GM12878 (cell line): ENCODE data around the gene GSPT1. TPM values are rescaled to one million over a fixed set of nuclear protein-coding genes. Genes with fewer than 3 reads are reported as not detected.

Experiments used
- ATAC-seq: fragments of 200-7000 bp; cut with Tn5 transposase; 3 replicates; pipeline ENCODE4 v1.9.1; 2020; ENCODE audit warnings: mild to moderate bottlenecking, moderate library complexity
- BruUV-seq: library from RNA; stranded (reverse); fragments of 400-500 nt; replicated peaks from 2 replicates; lab custom pipeline; 2021; lab: Mats Ljungman, UMichigan
- CTCF ChIA-PET: fragments of 300-600 bp; sonication (Branson Sonifier 250); formaldehyde crosslinking; extraction: SDS; loops from one replicate; lab custom pipeline; 2021; ENCODE audit warnings: inconsistent platforms; lab: Yijun Ruan, JAX
- POLR2A ChIA-PET: fragments of 350-600 bp; formaldehyde crosslinking; extraction: SDS; loops from one replicate; lab custom pipeline; 2021; ENCODE audit warnings: inconsistent platforms; lab: Charles Lee
- RAD21 ChIA-PET: fragments of 300-600 bp; sonication (Branson Sonifier 250); formaldehyde crosslinking; loops from one replicate; lab custom pipeline; 2023; ENCODE audit warnings: antibody characterized with exemption; ENCODE audit not compliant: unreplicated experiment; lab: Charles Lee
- SMC1A ChIA-PET: fragments of 300-600 bp; sonication (Branson Sonifier 250); formaldehyde crosslinking; loops from one replicate; lab custom pipeline; 2023; ENCODE audit not compliant: unreplicated experiment, uncharacterized antibody; lab: Charles Lee
- DNase-seq: peaks from one replicate; pipeline ENCODE4 v3.0.0-alpha.2; 2011; ENCODE audit warnings: low read depth, low spot score
- FAIRE-seq: peaks from 3 replicates; lab custom pipeline; 2011; peaks lifted over from hg19 to GRCh38; lab: Jason Lieb, UNC
- H2AFZ ChIP-seq: 2 replicates; pipeline ENCODE4 v1.6.0; 2011; ENCODE audit warnings: low read depth, low read length, control low read depth; ENCODE audit not compliant: control insufficient read depth
- H3K27ac ChIP-seq: 2 replicates; pipeline ENCODE4 v1.5.1; 2011; ENCODE audit warnings: control low read depth; ENCODE audit not compliant: control insufficient read depth, insufficient read depth
- H3K27me3 ChIP-seq, 2 experiments: replicated peaks in 1 of 2; 2 replicates each; pipeline versions ENCODE4 v1.6.0 to v1.6.1; 2011; ENCODE audit warnings: low read length in 1 of 2; ENCODE audit not compliant: control insufficient read depth in 2 of 2, insufficient read depth in 2 of 2
- H3K36me3 ChIP-seq, 2 experiments: 2 replicates each; pipeline ENCODE4 v1.5.1; 2011; ENCODE audit warnings: low read length in 1 of 2; ENCODE audit not compliant: control insufficient read depth in 2 of 2, insufficient read depth in 2 of 2
- H3K4me1 ChIP-seq: 2 replicates; pipeline ENCODE4 v1.6.1; 2011; ENCODE audit warnings: mild to moderate bottlenecking, low read length, moderate library complexity, mixed read lengths; ENCODE audit not compliant: control insufficient read depth, insufficient read depth
- H3K4me2 ChIP-seq: 2 replicates; pipeline ENCODE4 v1.6.0; 2011; ENCODE audit warnings: control low read depth; ENCODE audit not compliant: control insufficient read depth, insufficient read depth
- H3K4me3 ChIP-seq: fragments of 200-600 bp; sonication (generic); 2 replicates; pipeline ENCODE4 v1.5.1; 2016
- H3K79me2 ChIP-seq: 2 replicates; pipeline ENCODE4 v1.6.0; 2011; ENCODE audit warnings: low read length; ENCODE audit not compliant: control insufficient read depth, insufficient read depth
- H3K9ac ChIP-seq: 2 replicates; pipeline ENCODE4 v1.8.0; 2011; ENCODE audit warnings: low read length, control low read depth, mixed read lengths; ENCODE audit not compliant: control insufficient read depth, insufficient read depth
- H3K9me3 ChIP-seq: replicated peaks from 3 replicates; pipeline ENCODE4 v1.5.1; 2011; ENCODE audit warnings: mild to moderate bottlenecking, low read length; ENCODE audit not compliant: control insufficient read depth, insufficient read depth
- H4K20me1 ChIP-seq: 2 replicates; pipeline ENCODE4 v1.6.0; 2011; ENCODE audit not compliant: control insufficient read depth, insufficient read depth
- ATF7 ChIP-seq: fragments of 450-650 bp; IDR thresholded peaks from 2 replicates; pipeline ENCODE4 v1.6.1; 2016; ENCODE audit warnings: low read depth, mild to moderate bottlenecking
- BCL3 ChIP-seq: IDR thresholded peaks from 2 replicates; pipeline ENCODE4 v1.6.1; 2011; ENCODE audit warnings: borderline replicate concordance, low read depth, mild to moderate bottlenecking, moderate library complexity, low read length; ENCODE audit not compliant: insufficient read depth, poor library complexity, severe bottlenecking
- IRF3 ChIP-seq: fragments of 450-650 bp; IDR thresholded peaks from 2 replicates; pipeline ENCODE4 v1.6.1; 2014; ENCODE audit warnings: mild to moderate bottlenecking
- NRF1 ChIP-seq: conservative IDR thresholded peaks from 2 replicates; pipeline ENCODE4 v1.6.1; 2011; ENCODE audit warnings: mild to moderate bottlenecking, low read depth, low read length, improper control_type of control experiment
- REST ChIP-seq: IDR thresholded peaks from 2 replicates; pipeline ENCODE4 v1.6.1; 2012; ENCODE audit warnings: mild to moderate bottlenecking, low read depth, low read length
- RFX5 ChIP-seq: IDR thresholded peaks from 2 replicates; pipeline ENCODE4 v1.6.1; 2011; ENCODE audit warnings: low read depth, low read length, improper control_type of control experiment
- SMAD5 ChIP-seq: IDR thresholded peaks from 2 replicates; pipeline ENCODE4 v1.6.1; 2016; ENCODE audit warnings: antibody characterized with exemption, low read depth
- SUPT20H ChIP-seq: IDR thresholded peaks from 2 replicates; pipeline ENCODE4 v1.6.1; 2011; ENCODE audit warnings: low read depth, mild to moderate bottlenecking, low read length, moderate library complexity, borderline replicate concordance; ENCODE audit not compliant: control insufficient read depth
- WGBS: methylation state at CpG from one replicate; pipeline ENCODE4 v1.1.6; 2016; ENCODE audit warnings: low lambda C conversion rate; ENCODE audit not compliant: insufficient replicate concordance, insufficient coverage; ENCODE audit errors: missing lambda C conversion rate; 5-methylcytosine and 5-hydroxymethylcytosine counted together
- in situ Hi-C: fragments of 300-500 bp; cut with MboI; formaldehyde crosslinking; loops from 9 replicates; pipeline ENCODE4 v1.14.3; 2018; ENCODE audit warnings: mixed read lengths
- intact Hi-C: fragments of 100-400 bp; cut with micrococcal nuclease; formaldehyde crosslinking; loops from one replicate; pipeline ENCODE4 v1.14.2; 2022; ENCODE audit not compliant: unreplicated experiment
- polyA plus RNA-seq, 11 experiments: library from polyadenylated mRNA; depleted of rRNA in 4 of 11; unstranded in 6 of 11; stranded (reverse) in 5 of 11; fragments of >200 nt; fragmentation: Nextera tagmentation in 4 of 11; fragmentation: Illumina TruSeq in 1 of 11; extraction: Ambion mirVana in 4 of 11; extraction: Trizol in 1 of 11; gene quantifications; 1 replicate in 1 of 11; 2 replicates in 10 of 11; pipeline versions ENCODE4 v1.2.1 to v1.2.3, GENCODE V29; 2011 to 2016; ENCODE audit warnings: inconsistent platforms in 2 of 11, missing spikeins in 2 of 11, low read depth in 1 of 11
- total RNA-seq, 4 experiments: library from RNA; depleted of rRNA in 3 of 4; stranded (reverse); fragments of >200 nt in 3 of 4; fragmentation: Illumina TruSeq in 1 of 4; extraction: Trizol in 1 of 4; gene quantifications; 2 replicates each; pipeline versions ENCODE4 v1.2.1 to v1.2.3, GENCODE V29; 2013 to 2021

The GSPT1 gene
- total and polyA plus RNA-seq, 10 of the 15 experiments (the other 5 are each of a cell fraction or from before 2014, with no cell fraction given), result 46.7 to 181 (median 99.6) TPM

GRCh38 chr16:11957591-11958395 is 42.0 kb upstream of the GSPT1 start:
- Histone ChIP-seq H3K79me2 (no peaks in the 10 kb centered on the region), H4K20me1 (no peaks in the 10 kb centered on the region), H3K4me2 (no peak overlapping the region), H3K27ac (no peak overlapping the region), H3K4me1 (peaks cover 20% of the 10 kb centered on the region), H3K9me3 (no peaks in the 10 kb centered on the region), H3K36me3 (no peaks in the 10 kb centered on the region), H2AFZ (no peak overlapping the region)
- RAD21 ChIA-PET, result interaction anchor here (0.6 to 3.3 kb wide), 11 partner anchors 9 to 110 kb away, joined by 3 to 29 read pairs (median 8); partner anchors contain the start of gene SNX29
- in situ Hi-C loops, result no loop called here
- CTCF ChIA-PET, result interaction anchor here (0.8 to 3.6 kb wide), 7 partner anchors 9 to 137 kb away, joined by 3 to 23 read pairs (median 4); no protein-coding TSS in a partner anchor
- DNase-seq, result no peak
- no peak for ATAC-seq
- 98% methylated on average over 10 of the region's 10 CpGs for WGBS
- POLR2A ChIA-PET, result interaction anchor here (0.5 to 3.9 kb wide), 6 partner anchors 8 to 110 kb away, joined by 3 to 32 read pairs (median 8); partner anchors contain the start of gene SNX29
- TF ChIP-seq SUPT20H, result no peak
- TF ChIP-seq, all 136 proteins: peak for 0
- Histone ChIP-seq H3K9ac (no peak overlapping the region), H3K27me3 (no peaks in the 10 kb centered on the region), H3K4me3 (no peak overlapping the region)
- SMC1A ChIA-PET, result interaction anchor here (0.9 to 3.3 kb wide), 11 partner anchors 9 to 177 kb away, joined by 3 to 20 read pairs (median 5); partner anchors contain the start of gene SNX29
- intact Hi-C loops, result no loop called here
- BruUV-seq, result no TSS peak
- FAIRE-seq, result no peak

- in situ Hi-C loops, result no loop called here
- intact Hi-C loops, result no loop called here
- POLR2A ChIA-PET, result no interaction called here
- no peak for TF ChIP-seq BCL3
- TF ChIP-seq RFX5, result no peak
- TF ChIP-seq ATF7, result no peak
- TF ChIP-seq SMAD5, result no peak
- TF ChIP-seq IRF3, result no peak
- no peak for TF ChIP-seq REST
- TF ChIP-seq NRF1, result no peak
Observed at GRCh38 chr16:11956558-11956957, 40.8 kb upstream of the GSPT1 start.

More at GRCh38 chr16:11956558-11956957, 40.8 kb upstream of the GSPT1 start:
- H3K79me2 ChIP-seq, result no peaks in the 10 kb centered on the region
- DNase-seq (no peak), ATAC-seq (no peak), FAIRE-seq (no peak)
- H3K36me3 ChIP-seq, result no peaks in the 10 kb centered on the region
- H3K4me3 ChIP-seq, result no peak overlapping the region
- peaks cover 18% of the 10 kb centered on the region for H3K4me1 ChIP-seq
- no peaks in the 10 kb centered on the region for H3K27me3 ChIP-seq
- ChIA-PET RAD21 (no interaction called here), CTCF (interaction anchor here (2.8 kb wide), 1 partner anchor 111 kb away, joined by 9 read pairs; no protein-coding TSS in a partner anchor), SMC1A (interaction anchor here (0.9 kb wide), 1 partner anchor 21 kb away, joined by 4 read pairs; no protein-coding TSS in a partner anchor)
- no peak overlapping the region for H3K9ac ChIP-seq
- no peak overlapping the region for H3K4me2 ChIP-seq
- H4K20me1 ChIP-seq, result no peaks in the 10 kb centered on the region
- H3K27ac ChIP-seq, result no peak overlapping the region
- 100% methylated on average over 2 of the region's 2 CpGs for WGBS
- no TSS peak for BruUV-seq
- H3K9me3 ChIP-seq, result no peaks in the 10 kb centered on the region
- no peak overlapping the region for H2AFZ ChIP-seq
